Measurements from ENCODE around the gene CNTNAP1.

The CNTNAP1 gene

DNA sequence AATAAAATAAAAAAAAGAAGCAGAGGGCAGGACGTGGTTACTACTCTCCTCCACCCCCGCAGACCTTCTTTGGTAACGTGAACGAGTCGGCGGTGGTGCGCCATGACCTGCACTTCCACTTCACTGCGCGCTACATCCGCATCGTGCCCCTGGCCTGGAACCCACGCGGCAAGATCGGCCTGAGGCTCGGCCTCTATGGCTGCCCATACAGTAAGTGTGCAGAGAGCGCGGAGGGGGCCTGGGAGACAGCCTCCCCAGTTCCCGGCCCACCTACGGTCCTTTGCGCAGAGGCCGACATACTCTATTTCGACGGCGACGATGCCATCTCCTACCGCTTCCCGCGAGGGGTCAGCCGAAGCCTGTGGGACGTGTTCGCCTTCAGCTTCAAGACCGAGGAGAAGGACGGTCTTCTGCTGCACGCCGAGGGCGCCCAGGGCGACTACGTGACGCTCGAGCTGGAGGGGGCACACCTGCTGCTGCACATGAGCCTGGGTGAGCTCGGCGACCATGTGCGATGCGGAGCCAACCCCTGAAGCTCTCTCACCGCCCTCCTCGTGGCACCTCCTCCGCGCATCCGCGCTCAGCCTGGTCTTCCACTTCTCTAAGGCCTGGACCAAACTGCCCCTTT, 2.7 kb downstream of the CNTNAP1 start:
- no peaks in the 10 kb centered on the region for H3K27me3 ChIP-seq (replicated peaks; ENCODE audit: insufficient read depth, low read length)
- no peaks in the 10 kb centered on the region for H3K9me2 ChIP-seq (replicated peaks; ENCODE audit: insufficient read depth, low read length)
- H3K4me2 ChIP-seq (ENCODE audit: low read depth, low read length): no peak overlapping the region
- no peak overlapping the region for H3K27ac ChIP-seq (ENCODE audit: low read length)
- H3K4me3 ChIP-seq (ENCODE audit: low read length): no peak overlapping the region
- H4K20me1 ChIP-seq (ENCODE audit: insufficient read depth, low read length): no peaks in the 10 kb centered on the region
- no peak for TF ChIP-seq EZH2phosphoT487 (IDR thresholded peaks at IDR 0.05; ENCODE audit: low read length)
- no peak for TF ChIP-seq EZH2 (optimal IDR thresholded peaks at IDR 0.05; ENCODE audit: low read depth, low read length)
- TF ChIP-seq, protein P1, sequence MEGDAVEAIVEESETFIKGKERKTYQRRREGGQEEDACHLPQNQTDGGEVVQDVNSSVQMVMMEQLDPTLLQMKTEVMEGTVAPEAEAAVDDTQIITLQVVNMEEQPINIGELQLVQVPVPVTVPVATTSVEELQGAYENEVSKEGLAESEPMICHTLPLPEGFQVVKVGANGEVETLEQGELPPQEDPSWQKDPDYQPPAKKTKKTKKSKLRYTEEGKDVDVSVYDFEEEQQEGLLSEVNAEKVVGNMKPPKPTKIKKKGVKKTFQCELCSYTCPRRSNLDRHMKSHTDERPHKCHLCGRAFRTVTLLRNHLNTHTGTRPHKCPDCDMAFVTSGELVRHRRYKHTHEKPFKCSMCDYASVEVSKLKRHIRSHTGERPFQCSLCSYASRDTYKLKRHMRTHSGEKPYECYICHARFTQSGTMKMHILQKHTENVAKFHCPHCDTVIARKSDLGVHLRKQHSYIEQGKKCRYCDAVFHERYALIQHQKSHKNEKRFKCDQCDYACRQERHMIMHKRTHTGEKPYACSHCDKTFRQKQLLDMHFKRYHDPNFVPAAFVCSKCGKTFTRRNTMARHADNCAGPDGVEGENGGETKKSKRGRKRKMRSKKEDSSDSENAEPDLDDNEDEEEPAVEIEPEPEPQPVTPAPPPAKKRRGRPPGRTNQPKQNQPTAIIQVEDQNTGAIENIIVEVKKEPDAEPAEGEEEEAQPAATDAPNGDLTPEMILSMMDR (IDR thresholded peaks at IDR 0.05; ENCODE audit: low read length): no peak
- peaks cover 17% of the 10 kb centered on the region for H3F3A ChIP-seq (ENCODE audit: insufficient read depth, low read length)
- H3K9ac ChIP-seq (ENCODE audit: low read length): no peak overlapping the region
- no peaks in the 10 kb centered on the region for H3K9me3 ChIP-seq (replicated peaks; ENCODE audit: insufficient read depth, low read length)
- H3K4me1 ChIP-seq (ENCODE audit: low read length): peaks cover 10% of the 10 kb centered on the region
- H3K36me3 ChIP-seq (replicated peaks; ENCODE audit: insufficient read depth, low read length): no peaks in the 10 kb centered on the region
- no peak for DNase-seq
- H2AFZ ChIP-seq (ENCODE audit: low read length): no peak overlapping the region
- peaks cover 7% of the 10 kb centered on the region for H3K79me2 ChIP-seq (ENCODE audit: low read length)

DNA sequence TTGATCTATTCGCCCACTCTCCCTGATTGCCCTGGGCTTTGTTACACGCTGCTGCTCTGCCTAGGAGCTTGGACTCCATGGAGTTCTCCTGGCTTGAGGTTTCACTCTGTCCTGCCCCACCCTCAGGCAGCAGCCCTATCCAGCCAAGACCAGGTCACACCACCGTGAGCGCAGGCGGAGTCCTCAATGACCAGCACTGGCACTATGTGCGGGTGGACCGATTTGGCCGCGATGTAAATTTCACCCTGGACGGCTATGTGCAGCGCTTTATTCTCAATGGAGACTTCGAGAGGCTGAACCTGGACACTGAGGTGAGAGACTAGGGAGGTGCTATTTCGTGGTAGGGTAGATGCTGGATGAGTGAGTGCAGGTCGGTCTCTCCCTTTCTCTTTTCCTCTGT, 3.5 kb downstream of the CNTNAP1 start:
- no peak for DNase-seq
- TF ChIP-seq, protein P1 (IDR thresholded peaks at IDR 0.05; ENCODE audit: low read length): no peak
- no peak for TF ChIP-seq EZH2 (optimal IDR thresholded peaks at IDR 0.05; ENCODE audit: low read depth, low read length)
- TF ChIP-seq EZH2phosphoT487 (IDR thresholded peaks at IDR 0.05; ENCODE audit: low read length): no peak
- H3K4me3 ChIP-seq (ENCODE audit: low read length): no peak overlapping the region
- no peak overlapping the region for H3K9ac ChIP-seq (ENCODE audit: low read length)
- no peak overlapping the region for H2AFZ ChIP-seq (ENCODE audit: low read length)
- no peaks in the 10 kb centered on the region for H3K79me2 ChIP-seq (ENCODE audit: low read length)
- peaks cover 9% of the 10 kb centered on the region for H3F3A ChIP-seq (ENCODE audit: insufficient read depth, low read length)
- H3K9me3 ChIP-seq (replicated peaks; ENCODE audit: insufficient read depth, low read length): no peaks in the 10 kb centered on the region
- no peaks in the 10 kb centered on the region for H3K9me2 ChIP-seq (replicated peaks; ENCODE audit: insufficient read depth, low read length)
- H4K20me1 ChIP-seq (ENCODE audit: insufficient read depth, low read length): no peaks in the 10 kb centered on the region
- H3K4me1 ChIP-seq (ENCODE audit: low read length): 0 out of 2 replicates have a peak, but pooled peaks cover 3% of the 10 kb centered on the region
- H3K36me3 ChIP-seq (replicated peaks; ENCODE audit: insufficient read depth, low read length): no peaks in the 10 kb centered on the region
- H3K27me3 ChIP-seq (replicated peaks; ENCODE audit: insufficient read depth, low read length): no peaks in the 10 kb centered on the region
- H3K4me2 ChIP-seq (ENCODE audit: low read depth, low read length): no peak overlapping the region
- H3K27ac ChIP-seq (ENCODE audit: low read length): no peak overlapping the region

DNA sequence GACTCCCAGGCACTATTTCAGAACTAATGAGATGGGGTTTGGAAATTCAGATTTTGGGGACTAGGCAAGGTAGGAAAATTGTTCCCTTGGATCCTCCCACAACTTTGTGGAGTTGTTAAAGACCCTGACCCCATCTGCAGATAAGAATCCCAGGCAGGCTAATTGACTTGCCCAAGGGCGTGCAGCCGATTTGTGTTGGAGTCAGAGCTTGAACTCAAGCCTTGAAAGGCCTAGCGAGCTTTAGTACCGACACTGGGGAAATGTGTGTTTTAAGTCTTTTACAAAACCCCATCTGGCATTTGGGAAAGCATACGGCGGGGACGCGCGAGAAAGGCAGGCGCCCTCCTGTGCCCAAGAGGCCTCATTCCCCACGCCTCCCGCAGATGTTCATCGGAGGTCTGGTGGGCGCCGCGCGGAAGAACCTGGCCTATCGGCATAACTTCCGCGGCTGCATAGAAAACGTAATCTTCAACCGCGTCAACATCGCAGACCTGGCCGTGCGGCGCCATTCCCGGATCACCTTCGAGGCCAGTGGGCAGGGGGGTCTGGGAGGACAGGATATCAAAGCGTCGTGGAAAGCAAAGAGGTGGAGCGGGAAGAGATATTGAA, 4.3 kb downstream of the CNTNAP1 start:
- no peak for DNase-seq
- peaks cover 5% of the 10 kb centered on the region for H3F3A ChIP-seq (ENCODE audit: insufficient read depth, low read length)
- H3K4me3 ChIP-seq (ENCODE audit: low read length): no peak overlapping the region
- H3K4me2 ChIP-seq (ENCODE audit: low read depth, low read length): no peak overlapping the region
- H3K27me3 ChIP-seq (replicated peaks; ENCODE audit: insufficient read depth, low read length): no peaks in the 10 kb centered on the region
- no peak overlapping the region for H2AFZ ChIP-seq (ENCODE audit: low read length)
- no peaks in the 10 kb centered on the region for H3K79me2 ChIP-seq (ENCODE audit: low read length)
- no peaks in the 10 kb centered on the region for H3K9me3 ChIP-seq (replicated peaks; ENCODE audit: insufficient read depth, low read length)
- no peak overlapping the region for H3K9ac ChIP-seq (ENCODE audit: low read length)
- TF ChIP-seq EZH2phosphoT487 (IDR thresholded peaks at IDR 0.05; ENCODE audit: low read length) (no peak), EZH2 (optimal IDR thresholded peaks at IDR 0.05; ENCODE audit: low read depth, low read length) (no peak)
- TF ChIP-seq, protein P1 (IDR thresholded peaks at IDR 0.05; ENCODE audit: low read length): no peak
- no peaks in the 10 kb centered on the region for H4K20me1 ChIP-seq (ENCODE audit: insufficient read depth, low read length)
- H3K27ac ChIP-seq (ENCODE audit: low read length): no peak overlapping the region
- H3K4me1 ChIP-seq (ENCODE audit: low read length): no peaks in the 10 kb centered on the region
- no peaks in the 10 kb centered on the region for H3K9me2 ChIP-seq (replicated peaks; ENCODE audit: insufficient read depth, low read length)
- H3K36me3 ChIP-seq (replicated peaks; ENCODE audit: insufficient read depth, low read length): no peaks in the 10 kb centered on the region

All from MM.1S (cell line).